ACC112 (cell line): ENCODE results near the gene CDH15.

Experiments used
- H2AFZ ChIP-seq: fragments of 200-600 bp; sonication (generic); one replicate; pipeline ENCODE4 v1.6.0; 2017; ENCODE audit warnings: antibody characterized with exemption, low read length; ENCODE audit not compliant: unreplicated experiment
- H3K27ac ChIP-seq: fragments of 200-600 bp; sonication (generic); 2 replicates; pipeline ENCODE4 v1.5.1; 2014; ENCODE audit warnings: low read depth, mild to moderate bottlenecking, antibody characterized with exemption, low read length, moderate library complexity
- H3K27me3 ChIP-seq: fragments of 200-600 bp; sonication (generic); 2 replicates; pipeline ENCODE4 v1.6.1; 2014; ENCODE audit warnings: mild to moderate bottlenecking, antibody characterized with exemption, low read length, moderate library complexity, mixed read lengths; ENCODE audit not compliant: insufficient read depth
- H3K36me3 ChIP-seq: fragments of 200-600 bp; sonication (generic); 2 replicates; pipeline ENCODE4 v1.6.1; 2016; ENCODE audit warnings: mild to moderate bottlenecking, antibody characterized with exemption, low read length, moderate library complexity, mixed read lengths; ENCODE audit not compliant: insufficient read depth
- H3K4me1 ChIP-seq: fragments of 200-600 bp; sonication (generic); one replicate; pipeline ENCODE4 v1.6.1; 2016; ENCODE audit warnings: low read length, mixed read lengths; ENCODE audit not compliant: insufficient read depth, unreplicated experiment, control insufficient read depth
- H3K4me3 ChIP-seq: fragments of 200-600 bp; sonication (generic); 2 replicates; pipeline ENCODE4 v1.5.1; 2014; ENCODE audit warnings: mild to moderate bottlenecking, low read depth, low read length
- H3K79me2 ChIP-seq: fragments of 200-600 bp; sonication (generic); one replicate; pipeline ENCODE4 v1.6.0; 2016; ENCODE audit warnings: low read length; ENCODE audit not compliant: control insufficient read depth, unreplicated experiment, insufficient read depth

CDH15 gene, protein sequence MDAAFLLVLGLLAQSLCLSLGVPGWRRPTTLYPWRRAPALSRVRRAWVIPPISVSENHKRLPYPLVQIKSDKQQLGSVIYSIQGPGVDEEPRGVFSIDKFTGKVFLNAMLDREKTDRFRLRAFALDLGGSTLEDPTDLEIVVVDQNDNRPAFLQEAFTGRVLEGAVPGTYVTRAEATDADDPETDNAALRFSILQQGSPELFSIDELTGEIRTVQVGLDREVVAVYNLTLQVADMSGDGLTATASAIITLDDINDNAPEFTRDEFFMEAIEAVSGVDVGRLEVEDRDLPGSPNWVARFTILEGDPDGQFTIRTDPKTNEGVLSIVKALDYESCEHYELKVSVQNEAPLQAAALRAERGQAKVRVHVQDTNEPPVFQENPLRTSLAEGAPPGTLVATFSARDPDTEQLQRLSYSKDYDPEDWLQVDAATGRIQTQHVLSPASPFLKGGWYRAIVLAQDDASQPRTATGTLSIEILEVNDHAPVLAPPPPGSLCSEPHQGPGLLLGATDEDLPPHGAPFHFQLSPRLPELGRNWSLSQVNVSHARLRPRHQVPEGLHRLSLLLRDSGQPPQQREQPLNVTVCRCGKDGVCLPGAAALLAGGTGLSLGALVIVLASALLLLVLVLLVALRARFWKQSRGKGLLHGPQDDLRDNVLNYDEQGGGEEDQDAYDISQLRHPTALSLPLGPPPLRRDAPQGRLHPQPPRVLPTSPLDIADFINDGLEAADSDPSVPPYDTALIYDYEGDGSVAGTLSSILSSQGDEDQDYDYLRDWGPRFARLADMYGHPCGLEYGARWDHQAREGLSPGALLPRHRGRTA

GRCh38 chr16:89171216-89172170, at the start of gene CDH15:
Gene CDH15 (plus strand): TSS chr16:89171748. CDS start chr16:89171832, 84 bp downstream.
- H3K4me3 ChIP-seq = peak within 1 kb of the TSS; percentile 5; the same call in 1 of the 2 replicates
- H3K27ac ChIP-seq = no peak within 1 kb of the TSS
- H3K79me2 ChIP-seq = no peaks in the 10 kb centered on the region
- H3K4me1 ChIP-seq = peaks cover 9% of the 10 kb centered on the region
- no peak within 1 kb of the TSS for H2AFZ ChIP-seq
- H3K36me3 ChIP-seq = no peaks in the 10 kb centered on the region
- peaks cover 15% of the 10 kb centered on the region for H3K27me3 ChIP-seq

- Histone ChIP-seq H3K36me3 (peaks cover 4% of the 10 kb centered on the region; the same call in 1 of the 2 replicates), H2AFZ (no peak overlapping the region), H3K79me2 (no peaks in the 10 kb centered on the region), H3K27me3 (no peaks in the 10 kb centered on the region), H3K4me1 (no peaks in the 10 kb centered on the region), H3K4me3 (no peak overlapping the region), H3K27ac (no peak overlapping the region)
Observed at GRCh38 chr16:89122322-89122851, 49.2 kb upstream of the CDH15 start.

DNA sequence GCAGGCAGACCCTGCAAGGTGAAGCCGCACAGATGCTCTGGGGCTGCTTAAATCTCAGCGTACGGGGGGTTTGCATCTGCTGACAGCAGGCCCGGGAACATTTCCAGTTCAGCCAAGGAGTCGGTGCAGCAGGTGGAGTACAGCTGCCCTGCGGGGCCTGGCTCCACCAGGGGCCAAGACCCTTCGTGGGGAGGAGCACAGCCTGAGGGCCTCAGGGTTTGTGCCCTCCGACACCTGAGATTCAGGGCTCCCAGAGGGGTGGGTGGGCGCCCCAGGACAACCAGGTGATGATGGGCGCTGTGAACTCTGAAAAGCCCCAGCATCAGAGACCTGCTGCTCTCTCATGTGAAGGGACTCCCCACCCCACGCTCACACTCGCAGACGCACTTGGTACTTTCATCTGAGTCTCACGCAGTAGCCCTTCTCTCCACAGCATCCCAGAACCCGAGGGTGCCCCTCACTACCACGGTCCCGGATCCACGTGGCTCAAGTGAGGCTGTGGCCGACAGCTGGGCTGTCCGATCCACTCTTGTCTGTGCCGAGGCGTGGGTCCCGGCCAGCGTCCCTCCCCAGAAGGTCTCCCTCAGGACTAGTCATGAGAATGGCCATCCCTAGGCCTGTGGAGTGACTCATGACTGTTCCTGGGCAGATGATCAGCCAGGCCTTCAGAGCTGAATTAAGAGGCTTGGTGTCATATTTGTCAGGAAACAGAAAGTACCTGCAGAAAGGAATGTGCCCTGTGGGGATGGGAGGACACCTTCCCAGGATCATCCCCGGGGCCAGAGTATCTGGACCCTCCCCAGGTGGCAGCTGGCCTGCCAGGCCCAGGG, 48.3 kb upstream of the CDH15 start:
- Histone ChIP-seq H3K4me1 (no peaks in the 10 kb centered on the region), H2AFZ (no peak overlapping the region), H3K27me3 (no peaks in the 10 kb centered on the region), H3K36me3 (peaks cover 4% of the 10 kb centered on the region; the same call in 1 of the 2 replicates), H3K4me3 (no peak overlapping the region), H3K27ac (no peak overlapping the region), H3K79me2 (no peaks in the 10 kb centered on the region)

- H2AFZ ChIP-seq = no peak overlapping the region
- no peak overlapping the region for H3K27ac ChIP-seq
- H3K79me2 ChIP-seq = no peaks in the 10 kb centered on the region
- H3K4me3 ChIP-seq = no peak overlapping the region
- no peaks in the 10 kb centered on the region for H3K27me3 ChIP-seq
- peaks cover 7% of the 10 kb centered on the region for H3K36me3 ChIP-seq
- no peaks in the 10 kb centered on the region for H3K4me1 ChIP-seq
Observed at GRCh38 chr16:89123831-89124100, 47.8 kb upstream of the CDH15 start.

DNA sequence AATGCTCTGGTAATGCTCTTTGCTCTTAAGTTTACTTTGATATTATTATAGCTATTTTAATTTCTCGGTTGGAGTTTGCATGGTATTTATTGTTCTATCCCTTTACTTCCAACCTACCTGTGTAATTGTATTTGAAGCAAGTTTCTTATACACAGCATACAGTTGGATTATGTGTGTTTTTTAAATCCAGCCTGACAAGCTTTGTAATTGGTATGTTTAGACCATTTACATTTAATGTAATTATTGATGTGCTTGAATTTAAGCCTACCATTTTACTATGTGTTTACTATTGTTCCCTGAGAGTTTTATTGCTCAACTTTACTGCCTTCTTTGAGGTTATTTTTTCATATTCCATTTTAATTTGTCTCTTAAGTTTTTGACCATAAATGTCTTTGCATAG, 42.2 kb upstream of the CDH15 start:
- Histone ChIP-seq H3K36me3 (peaks cover 31% of the 10 kb centered on the region), H3K27ac (no peak overlapping the region), H3K79me2 (no peaks in the 10 kb centered on the region)

DNA sequence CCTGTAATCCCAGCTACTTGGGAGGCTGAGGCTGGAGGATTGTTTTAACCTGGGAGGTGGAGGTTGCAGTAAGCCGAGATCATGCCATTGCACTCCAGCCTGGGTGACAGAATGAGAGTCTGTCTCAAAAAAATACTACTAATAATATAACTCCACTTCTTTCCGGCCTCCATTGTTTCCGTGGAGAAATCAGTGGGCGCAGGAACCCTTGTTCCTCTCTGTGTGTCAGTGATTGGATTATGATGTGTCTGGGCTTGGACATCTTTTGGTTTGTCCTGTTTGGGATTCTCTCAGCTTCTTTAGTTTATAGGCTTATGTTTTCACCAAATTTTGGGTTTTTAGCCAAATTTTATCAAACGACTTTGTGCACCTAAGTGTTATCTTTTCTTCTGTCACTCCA, 41.1 kb upstream of the CDH15 start:
- no peaks in the 10 kb centered on the region for H3K79me2 ChIP-seq
- no peak overlapping the region for H2AFZ ChIP-seq
- peaks cover 31% of the 10 kb centered on the region for H3K36me3 ChIP-seq
- H3K4me3 ChIP-seq = no peak overlapping the region
- no peaks in the 10 kb centered on the region for H3K27me3 ChIP-seq
- H3K4me1 ChIP-seq = no peaks in the 10 kb centered on the region
- no peak overlapping the region for H3K27ac ChIP-seq

More for the DNA sequence above, 42.2 kb upstream of the CDH15 start:
- Histone ChIP-seq H3K4me3 (no peak overlapping the region), H3K27me3 (no peaks in the 10 kb centered on the region), H3K4me1 (no peaks in the 10 kb centered on the region), H2AFZ (no peak overlapping the region)

- Histone ChIP-seq H3K36me3 (peaks cover 31% of the 10 kb centered on the region), H3K4me1 (no peaks in the 10 kb centered on the region), H3K27me3 (no peaks in the 10 kb centered on the region), H3K79me2 (no peaks in the 10 kb centered on the region), H3K4me3 (no peak overlapping the region), H2AFZ (no peak overlapping the region), H3K27ac (no peak overlapping the region)
Observed at GRCh38 chr16:89131783-89132182, 39.8 kb upstream of the CDH15 start.

DNA sequence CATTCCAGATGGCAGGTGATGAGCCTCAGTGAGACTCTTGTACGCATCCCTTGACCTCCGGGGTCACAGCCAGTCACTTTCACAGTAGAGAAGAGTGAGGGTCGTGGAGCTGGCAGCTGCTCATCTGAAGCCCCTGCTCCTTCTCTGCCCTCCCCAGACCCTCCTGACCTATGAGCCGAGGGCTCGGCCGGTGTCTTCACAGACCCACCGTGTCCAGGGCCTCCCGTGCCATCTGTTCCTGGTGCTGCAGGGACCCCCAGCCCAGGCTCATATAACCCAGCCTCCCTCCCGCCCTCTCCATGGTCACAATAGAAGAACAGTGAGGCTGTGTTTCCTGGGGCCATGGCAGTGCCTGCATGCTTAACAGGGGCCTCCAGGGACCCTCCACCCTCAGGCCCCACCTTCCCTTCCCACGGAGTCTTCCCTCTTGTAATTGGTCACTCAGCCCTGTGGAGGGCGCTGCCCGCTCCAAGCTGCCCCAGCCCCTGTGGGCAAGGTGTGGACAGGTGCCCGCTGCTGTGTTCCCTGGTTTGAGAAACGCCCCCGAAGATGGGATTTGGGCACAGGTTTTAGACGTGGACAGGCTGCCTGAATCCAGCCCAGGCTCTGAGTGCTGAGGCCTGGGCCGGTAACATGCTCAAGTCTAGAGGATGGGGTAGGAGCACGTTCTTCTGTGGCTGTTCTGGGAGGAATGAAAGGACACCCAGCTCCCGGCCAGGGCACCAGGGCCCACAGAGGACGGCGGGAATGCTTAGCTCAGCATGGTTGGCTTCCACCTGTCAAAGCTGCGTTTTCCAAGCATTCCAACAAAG, 39.1 kb upstream of the CDH15 start:
- Histone ChIP-seq H3K27me3 (no peaks in the 10 kb centered on the region), H2AFZ (no peak overlapping the region), H3K4me1 (no peaks in the 10 kb centered on the region), H3K79me2 (no peaks in the 10 kb centered on the region), H3K27ac (no peak overlapping the region), H3K36me3 (peaks cover 31% of the 10 kb centered on the region), H3K4me3 (no peak overlapping the region)

DNA sequence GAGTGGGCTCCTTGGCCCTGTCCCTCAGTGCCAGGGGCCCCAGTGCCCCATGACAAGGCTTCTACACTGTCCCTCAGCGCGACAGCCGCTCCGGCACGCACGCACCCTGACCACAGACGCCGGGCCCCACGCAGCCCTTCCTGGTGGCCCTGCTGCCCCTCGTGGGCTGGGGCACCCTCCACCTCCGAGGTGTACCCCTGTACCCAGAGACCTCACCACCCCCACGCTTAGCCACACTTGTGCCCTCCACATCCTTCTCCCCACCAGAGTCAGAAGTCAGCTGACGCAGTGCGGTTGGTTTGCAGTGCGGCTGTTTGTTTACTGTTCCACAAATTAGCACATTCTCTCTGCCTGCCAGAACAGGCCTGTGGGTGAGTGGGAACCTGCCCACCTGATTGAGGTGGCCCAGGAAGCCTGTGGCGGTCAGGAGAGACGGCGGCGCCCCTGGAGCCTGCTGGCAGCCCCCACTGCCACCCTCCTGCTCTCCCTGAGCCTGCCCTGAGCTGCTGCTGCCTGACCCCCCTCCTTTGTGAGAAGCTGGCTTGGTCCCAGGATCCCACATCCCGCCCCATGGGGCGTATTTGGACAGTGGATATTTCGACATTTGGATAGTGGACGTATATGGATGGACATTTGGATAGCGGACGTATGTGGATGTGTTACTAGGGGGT, 38.0 kb upstream of the CDH15 start:
- H3K4me3 ChIP-seq = no peak overlapping the region
- H3K27ac ChIP-seq = no peak overlapping the region
- no peak overlapping the region for H2AFZ ChIP-seq
- H3K27me3 ChIP-seq = no peaks in the 10 kb centered on the region
- no peaks in the 10 kb centered on the region for H3K4me1 ChIP-seq
- H3K79me2 ChIP-seq = no peaks in the 10 kb centered on the region
- peaks cover 30% of the 10 kb centered on the region for H3K36me3 ChIP-seq
